Memory B cell (primary cell): ENCODE measurements around the gene SESN1.

Experiments used
- ATAC-seq: fragments of 150-1000 bp; cut with Tn5 transposase; 2 replicates; pipeline ENCODE4 v1.10.0; 2021; ENCODE audit warnings: low read depth, mild to moderate bottlenecking, moderate library complexity
- DNase-seq, 2 donors: peaks; one replicate each; pipeline ENCODE4 v3.0.0; 2022; ENCODE audit warnings: low spot score in 2 of 2
- H3K27ac Mint-ChIP-seq: one replicate; pipeline ENCODE4 v1.8.0; 2022; ENCODE audit warnings: mild to moderate bottlenecking, moderate library complexity, mixed read lengths
- H3K27me3 Mint-ChIP-seq: one replicate; pipeline ENCODE4 v1.8.0; 2022; ENCODE audit warnings: mixed read lengths
- H3K36me3 Mint-ChIP-seq: one replicate; pipeline ENCODE4 v1.8.0; 2022; ENCODE audit warnings: mild to moderate bottlenecking, mixed read lengths
- H3K4me1 Mint-ChIP-seq: one replicate; pipeline ENCODE4 v1.8.0; 2022; ENCODE audit warnings: mixed read lengths
- H3K4me3 Mint-ChIP-seq: one replicate; pipeline ENCODE4 v1.8.0; 2022; ENCODE audit warnings: mild to moderate bottlenecking, moderate library complexity, mixed read lengths
- H3K9me3 Mint-ChIP-seq: one replicate; pipeline ENCODE4 v1.8.0; 2022; ENCODE audit warnings: mixed read lengths

Gene SESN1

DNA sequence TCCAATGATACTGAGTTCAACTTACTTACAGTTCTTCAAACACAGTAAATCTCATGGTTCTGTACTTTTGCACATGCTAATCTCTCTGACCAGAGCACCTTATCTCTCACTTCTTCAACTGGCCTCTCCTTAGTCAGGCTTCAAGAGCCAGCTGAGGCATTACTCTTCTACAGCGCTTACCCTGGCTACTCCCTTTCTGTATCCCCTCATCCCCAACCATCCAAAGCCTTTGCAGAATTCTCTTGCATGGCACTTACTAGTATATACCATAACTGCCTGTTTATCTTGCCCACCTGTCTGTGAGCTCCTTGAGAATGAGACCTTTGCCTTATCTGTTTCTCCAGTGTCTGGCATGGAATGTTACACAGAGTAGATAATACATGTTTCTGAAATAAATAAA lies 49.2 kb downstream of the SESN1 start:
- H3K36me3 Mint-ChIP-seq, result peaks cover 4% of the 10 kb centered on the region
- DNase-seq, result no peak
- H3K4me3 Mint-ChIP-seq, result no peak overlapping the region
- peaks cover 2% of the 10 kb centered on the region for H3K9me3 Mint-ChIP-seq
- H3K27me3 Mint-ChIP-seq, result no peaks in the 10 kb centered on the region
- H3K4me1 Mint-ChIP-seq, result peaks cover under 1% of the 10 kb centered on the region
- ATAC-seq, result no peak
- H3K27ac Mint-ChIP-seq, result no peak overlapping the region

DNA sequence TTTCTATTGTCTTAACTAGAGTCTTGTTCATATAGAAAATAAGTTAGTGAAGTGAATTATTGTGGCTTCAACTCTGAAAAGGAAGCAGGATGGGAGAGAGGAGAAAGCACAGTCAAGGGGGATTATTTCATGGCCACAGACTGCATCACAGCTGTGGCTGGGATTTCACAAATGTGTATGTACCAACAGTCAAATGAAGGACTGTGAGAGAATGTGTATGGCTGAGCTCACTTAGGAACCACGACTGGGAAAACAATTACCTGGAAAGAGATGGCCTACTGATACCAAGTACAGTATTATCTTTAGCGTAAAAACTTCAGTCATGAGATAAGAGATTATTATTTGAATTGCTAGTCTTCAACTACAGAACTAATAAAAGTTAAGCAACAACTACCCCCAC lies 54.9 kb downstream of the SESN1 start:
- Mint-ChIP-seq H3K36me3 (no peaks in the 10 kb centered on the region), H3K27ac (no peak overlapping the region), H3K27me3 (no peaks in the 10 kb centered on the region), H3K4me1 (peaks cover 9% of the 10 kb centered on the region), H3K4me3 (no peak overlapping the region), H3K9me3 (no peaks in the 10 kb centered on the region)
- DNase-seq (no peak), ATAC-seq (no peak)

DNA sequence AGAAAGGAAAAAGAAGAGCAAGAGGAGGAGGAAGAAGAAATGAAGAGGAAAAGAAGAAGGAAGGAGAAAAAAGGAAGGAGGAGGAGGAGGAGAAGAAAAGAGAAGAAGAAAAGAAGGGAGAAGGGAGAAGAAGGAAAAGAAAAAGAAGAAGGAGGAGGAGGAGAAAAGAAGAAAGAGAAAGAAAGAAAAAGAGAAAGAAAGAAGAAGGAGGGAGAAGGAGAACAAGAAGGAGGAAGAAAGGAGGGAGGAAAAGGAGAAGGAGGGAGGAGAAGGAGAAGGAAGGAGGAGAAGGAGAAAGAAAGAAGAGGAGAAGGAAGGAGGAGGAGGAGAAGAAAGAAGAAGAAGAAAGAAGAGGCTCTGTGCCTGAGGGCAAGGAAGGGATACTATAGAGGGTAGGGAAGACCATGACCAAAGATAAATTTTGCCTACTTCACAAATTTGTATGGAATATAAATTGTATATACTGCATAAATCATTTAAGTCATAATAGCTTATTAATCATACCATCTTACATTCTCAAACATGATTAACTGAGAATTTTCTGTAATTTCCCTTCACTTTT lies 55.7 kb downstream of the SESN1 start:
- no peak overlapping the region for H3K4me3 Mint-ChIP-seq
- H3K36me3 Mint-ChIP-seq, result no peaks in the 10 kb centered on the region
- no peaks in the 10 kb centered on the region for H3K27me3 Mint-ChIP-seq
- ATAC-seq (no peak), DNase-seq (no peak)
- no peak overlapping the region for H3K27ac Mint-ChIP-seq
- H3K9me3 Mint-ChIP-seq, result no peaks in the 10 kb centered on the region
- H3K4me1 Mint-ChIP-seq, result peaks cover 9% of the 10 kb centered on the region

DNA sequence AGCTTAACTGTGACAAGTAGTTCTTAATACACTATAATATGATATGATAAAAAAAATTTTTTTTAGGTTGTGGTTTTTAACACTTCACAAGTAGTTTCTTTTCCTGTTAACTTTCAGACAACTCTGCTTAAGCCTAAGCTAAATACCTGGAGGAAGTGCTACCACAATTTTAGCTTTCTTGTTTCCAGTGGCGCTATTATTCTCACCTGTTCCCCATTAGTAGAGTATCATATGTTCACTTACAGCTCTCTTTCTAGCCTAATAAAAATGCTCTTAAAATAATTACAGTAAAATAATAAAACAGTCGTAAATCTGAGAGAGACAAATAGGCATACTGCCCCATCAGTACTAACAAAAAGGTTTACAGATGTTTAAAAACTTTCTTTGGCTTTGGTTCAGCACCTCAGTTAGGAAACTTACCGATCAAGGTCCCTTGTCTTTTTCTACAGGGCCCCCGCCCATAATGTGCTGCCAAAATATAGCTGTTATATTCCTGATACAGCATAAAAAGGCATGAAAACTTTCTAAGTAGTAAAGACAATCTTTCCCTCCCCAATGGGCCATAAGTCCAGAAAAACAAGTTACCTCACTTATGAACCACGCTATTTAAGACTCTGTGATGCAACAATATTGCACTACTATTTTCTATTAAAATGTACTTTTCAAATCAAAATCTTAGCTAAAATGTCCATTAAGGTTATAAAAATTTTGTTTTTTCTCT lies 57.9 kb downstream of the SESN1 start:
- Mint-ChIP-seq H3K27ac (no peak overlapping the region), H3K36me3 (peaks cover 3% of the 10 kb centered on the region), H3K9me3 (no peaks in the 10 kb centered on the region), H3K4me1 (peaks cover 13% of the 10 kb centered on the region), H3K4me3 (no peak overlapping the region), H3K27me3 (no peaks in the 10 kb centered on the region)
- no peak for DNase-seq
- no peak for ATAC-seq

DNA sequence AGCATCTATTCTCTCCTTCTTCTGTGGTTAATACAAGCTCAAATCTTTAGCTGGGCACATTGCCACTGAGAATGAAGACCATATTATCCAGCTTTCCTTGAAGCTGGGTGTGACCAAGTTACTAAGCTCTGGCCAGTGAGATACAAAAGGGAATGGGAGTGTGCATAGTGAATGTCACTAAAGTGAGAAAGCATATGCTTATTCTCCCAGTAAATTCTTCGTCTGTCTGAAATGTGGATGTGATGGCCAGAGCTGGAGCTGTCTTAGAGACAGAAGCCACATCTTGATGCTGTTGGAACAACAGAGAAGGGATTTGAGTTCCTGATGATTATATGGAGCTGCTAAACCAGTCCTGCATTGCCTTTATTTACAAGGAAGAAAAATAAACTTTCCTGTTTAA lies 60.1 kb downstream of the SESN1 start:
- no peak overlapping the region for H3K27ac Mint-ChIP-seq
- H3K27me3 Mint-ChIP-seq, result no peaks in the 10 kb centered on the region
- peaks cover 3% of the 10 kb centered on the region for H3K36me3 Mint-ChIP-seq
- H3K4me1 Mint-ChIP-seq, result peaks cover 10% of the 10 kb centered on the region
- ATAC-seq (no peak), DNase-seq (no peak)
- no peak overlapping the region for H3K4me3 Mint-ChIP-seq
- H3K9me3 Mint-ChIP-seq, result no peaks in the 10 kb centered on the region

DNA sequence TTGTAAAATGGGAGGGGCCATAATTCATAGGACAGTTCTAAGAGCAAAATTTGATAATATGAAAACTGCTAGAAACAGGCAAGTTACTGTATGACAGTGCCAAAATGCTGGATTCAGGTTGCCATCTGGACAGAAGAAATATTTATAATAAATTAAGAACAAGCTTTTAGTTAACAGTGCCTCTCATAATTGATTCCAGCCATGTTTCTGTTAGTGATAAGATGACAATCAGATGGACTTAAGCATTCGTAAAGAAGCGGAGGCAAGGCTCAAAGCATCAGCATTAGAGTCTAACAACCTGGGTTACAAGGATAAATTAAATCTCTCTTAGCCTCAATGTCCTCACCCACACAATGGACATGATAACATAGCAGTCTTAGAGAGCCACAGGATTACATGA lies 61.0 kb downstream of the SESN1 start:
- Mint-ChIP-seq H3K4me1 (peaks cover 6% of the 10 kb centered on the region), H3K27ac (no peak overlapping the region), H3K36me3 (peaks cover 3% of the 10 kb centered on the region), H3K9me3 (no peaks in the 10 kb centered on the region), H3K27me3 (no peaks in the 10 kb centered on the region), H3K4me3 (no peak overlapping the region)
- no peak for DNase-seq
- ATAC-seq, result no peak

DNA sequence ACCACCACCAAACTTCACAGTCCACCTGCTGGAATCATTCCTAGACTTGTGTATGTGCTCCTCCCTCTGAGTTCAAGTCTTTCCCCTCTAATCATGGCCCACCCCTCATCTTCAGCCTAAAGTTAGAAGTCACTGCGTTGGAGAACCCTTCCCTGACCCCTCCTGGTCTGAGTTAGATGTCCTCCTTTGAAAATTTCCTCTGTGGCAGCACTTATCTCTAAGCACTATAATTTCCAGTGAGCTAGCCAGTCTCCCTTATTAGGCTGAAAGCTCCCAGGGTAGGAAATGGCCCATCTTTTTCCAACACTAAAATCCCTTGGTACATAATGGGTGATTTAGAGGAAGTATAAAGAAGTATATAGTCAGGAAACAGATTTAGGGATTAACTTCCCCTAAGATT lies 63.2 kb downstream of the SESN1 start:
- H3K27me3 Mint-ChIP-seq, result no peaks in the 10 kb centered on the region
- peaks cover 5% of the 10 kb centered on the region for H3K4me1 Mint-ChIP-seq
- no peaks in the 10 kb centered on the region for H3K9me3 Mint-ChIP-seq
- DNase-seq, result no peak
- ATAC-seq, result no peak
- H3K4me3 Mint-ChIP-seq, result no peak overlapping the region
- H3K36me3 Mint-ChIP-seq, result peaks cover 3% of the 10 kb centered on the region
- H3K27ac Mint-ChIP-seq, result no peak overlapping the region

DNA sequence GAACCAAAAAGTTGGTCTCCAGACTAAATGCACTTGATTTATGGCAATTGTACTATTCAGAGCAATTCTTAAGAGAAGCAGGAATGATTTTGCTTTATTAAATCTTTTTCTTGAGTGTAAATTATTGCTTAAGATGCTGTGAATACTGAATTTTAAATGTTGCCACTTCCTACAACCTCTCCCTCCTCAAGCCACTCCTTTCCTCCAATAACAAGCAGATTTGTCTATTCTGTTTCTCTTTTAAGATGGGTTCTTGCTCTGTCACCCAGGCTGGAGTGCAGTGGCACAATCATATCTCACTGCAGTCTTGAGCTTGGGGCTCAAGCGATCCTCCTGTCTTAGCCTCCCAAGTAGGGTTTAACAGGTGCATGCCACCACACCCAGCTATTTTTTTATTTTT lies 65.3 kb downstream of the SESN1 start:
- Mint-ChIP-seq H3K27me3 (no peaks in the 10 kb centered on the region), H3K4me1 (peaks cover 9% of the 10 kb centered on the region), H3K36me3 (peaks cover 5% of the 10 kb centered on the region), H3K4me3 (no peak overlapping the region), H3K9me3 (peaks cover 1% of the 10 kb centered on the region), H3K27ac (no peak overlapping the region)
- DNase-seq (no peak), ATAC-seq (no peak)

DNA sequence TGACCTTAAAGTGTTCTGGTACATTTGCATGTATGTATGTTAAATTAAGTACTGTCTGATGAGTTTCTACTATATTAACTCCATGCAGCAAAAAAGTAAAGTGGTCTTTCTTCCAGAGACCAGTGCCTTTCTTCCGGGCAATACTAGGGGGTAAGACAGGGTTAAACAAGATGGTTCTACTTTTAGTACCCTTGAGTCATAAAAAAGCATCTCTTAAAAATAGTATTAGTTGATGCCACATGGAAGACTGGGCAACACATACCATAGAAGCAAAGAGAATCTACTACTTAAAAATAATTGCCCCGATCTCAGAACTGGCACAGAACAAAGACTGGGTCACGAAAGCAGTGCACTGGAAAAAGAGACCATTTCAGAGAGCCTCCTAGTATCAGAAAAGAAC lies 66.2 kb downstream of the SESN1 start:
- Mint-ChIP-seq H3K27me3 (no peaks in the 10 kb centered on the region), H3K9me3 (peaks cover 1% of the 10 kb centered on the region), H3K36me3 (peaks cover 5% of the 10 kb centered on the region), H3K27ac (no peak overlapping the region), H3K4me3 (no peak overlapping the region), H3K4me1 (peaks cover 8% of the 10 kb centered on the region)
- ATAC-seq (no peak), DNase-seq (no peak)

DNA sequence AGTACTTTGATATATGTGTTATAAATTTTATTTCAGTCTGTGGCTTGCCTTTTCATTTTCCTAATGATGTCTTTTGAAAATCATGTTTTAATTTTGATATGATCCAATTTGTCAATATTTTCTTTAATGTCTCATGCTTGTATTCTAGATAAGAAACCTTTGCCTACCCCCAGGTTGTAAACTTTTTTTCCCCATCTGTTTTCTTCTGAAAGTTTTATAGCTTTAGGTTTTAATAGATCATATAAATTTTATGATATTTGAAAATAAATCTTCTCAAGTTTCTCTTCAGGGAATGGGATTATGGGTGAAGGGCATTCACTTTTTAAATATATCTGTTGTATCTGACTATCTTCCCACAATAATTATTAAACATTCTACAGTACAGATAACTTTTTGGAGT lies 66.7 kb downstream of the SESN1 start:
- ATAC-seq (no peak), DNase-seq (no peak)
- Mint-ChIP-seq H3K4me1 (peaks cover 8% of the 10 kb centered on the region), H3K9me3 (peaks cover 1% of the 10 kb centered on the region), H3K4me3 (no peak overlapping the region), H3K36me3 (peaks cover 3% of the 10 kb centered on the region), H3K27me3 (no peaks in the 10 kb centered on the region), H3K27ac (no peak overlapping the region)

DNA sequence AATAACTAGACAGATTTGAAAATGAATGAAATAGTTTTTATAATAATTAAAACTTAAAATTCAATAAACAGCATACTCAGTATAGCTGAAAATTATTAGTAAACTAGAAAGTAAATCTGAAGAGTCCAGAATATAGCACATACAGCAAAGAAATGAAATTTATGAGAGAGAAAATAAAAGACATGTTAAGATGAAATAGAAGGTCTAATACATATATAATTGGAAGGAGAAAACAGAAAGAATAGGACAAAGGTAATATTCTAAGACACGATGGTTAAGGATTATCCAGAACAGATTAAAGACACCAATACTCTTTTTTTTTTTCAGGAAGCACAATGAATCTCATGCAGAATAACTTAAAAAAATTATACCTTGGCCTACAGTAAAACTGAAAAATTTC lies 69.0 kb downstream of the SESN1 start:
- DNase-seq (no peak), ATAC-seq (no peak)
- Mint-ChIP-seq H3K4me3 (no peak overlapping the region), H3K27me3 (no peaks in the 10 kb centered on the region), H3K9me3 (peaks cover 1% of the 10 kb centered on the region), H3K4me1 (peaks cover 10% of the 10 kb centered on the region), H3K36me3 (peaks cover 2% of the 10 kb centered on the region), H3K27ac (no peak overlapping the region)

DNA sequence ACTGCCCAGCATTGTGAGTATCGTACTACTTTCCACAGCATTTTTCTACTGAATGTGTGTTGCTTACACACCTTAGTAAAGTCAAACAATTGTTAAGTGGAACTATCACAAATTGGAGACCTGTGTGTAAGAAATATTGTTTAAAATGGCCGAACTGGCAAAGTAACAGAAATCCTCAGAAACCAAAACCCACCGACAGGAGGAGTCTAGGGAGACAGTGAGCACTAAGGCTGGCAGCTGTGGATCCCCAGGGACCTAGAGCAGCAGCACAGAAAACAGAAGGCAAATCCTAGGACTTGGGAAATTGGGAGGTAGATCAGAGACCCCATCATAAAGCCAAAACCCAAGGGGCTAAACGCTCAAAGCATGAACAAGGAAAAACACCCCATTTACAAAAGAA lies 69.9 kb downstream of the SESN1 start:
- peaks cover 2% of the 10 kb centered on the region for H3K36me3 Mint-ChIP-seq
- no peak overlapping the region for H3K27ac Mint-ChIP-seq
- H3K9me3 Mint-ChIP-seq, result peaks cover 1% of the 10 kb centered on the region
- ATAC-seq (no peak), DNase-seq (no peak)
- no peaks in the 10 kb centered on the region for H3K27me3 Mint-ChIP-seq
- H3K4me1 Mint-ChIP-seq, result peaks cover 10% of the 10 kb centered on the region
- H3K4me3 Mint-ChIP-seq, result no peak overlapping the region

DNA sequence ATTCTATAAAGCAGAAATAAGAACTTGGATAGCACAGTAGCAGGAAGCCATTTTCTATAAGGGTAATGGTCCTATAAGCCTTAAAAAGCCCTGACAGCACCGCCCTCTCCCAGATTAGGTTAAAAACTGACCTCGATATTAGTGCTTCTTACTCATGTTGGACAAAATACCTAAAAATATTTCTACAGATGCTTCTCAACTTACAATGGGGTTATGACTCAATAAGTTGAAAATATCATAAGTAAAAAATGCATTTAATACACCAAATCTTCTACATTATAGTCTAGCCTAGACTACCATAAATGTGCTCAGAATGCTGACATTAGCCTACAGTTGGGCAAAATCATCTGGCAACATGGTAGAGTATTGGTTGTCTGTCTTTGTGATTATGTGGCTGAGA lies 70.3 kb downstream of the SESN1 start:
- Mint-ChIP-seq H3K36me3 (peaks cover 2% of the 10 kb centered on the region), H3K9me3 (peaks cover 1% of the 10 kb centered on the region), H3K27ac (no peak overlapping the region), H3K4me1 (peaks cover 10% of the 10 kb centered on the region), H3K27me3 (no peaks in the 10 kb centered on the region), H3K4me3 (no peak overlapping the region)
- DNase-seq (no peak), ATAC-seq (no peak)

DNA sequence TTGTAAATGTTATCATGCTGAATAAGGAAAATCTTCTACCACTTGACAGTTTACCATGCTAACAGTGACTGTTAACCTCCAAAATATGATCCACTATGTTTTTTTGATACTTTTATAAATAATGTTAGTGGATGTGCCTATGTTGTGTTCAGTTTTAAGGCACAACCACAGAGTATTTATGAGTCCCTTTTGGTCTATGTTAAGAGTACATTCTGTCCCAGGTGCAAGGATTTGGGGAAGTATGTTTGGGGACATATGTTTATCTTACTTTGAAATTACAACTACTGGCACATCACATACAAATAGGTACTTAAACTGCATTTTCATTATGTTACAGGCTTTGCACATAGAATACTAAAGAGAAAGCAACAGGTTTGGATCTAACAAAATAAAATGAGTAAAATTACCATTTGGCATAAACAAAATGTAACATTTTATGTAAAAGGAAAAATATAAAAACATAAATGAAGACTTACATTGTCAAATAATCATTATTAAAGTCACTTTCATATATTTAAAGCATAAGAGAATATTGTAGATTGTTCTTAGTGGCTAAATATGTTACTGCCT lies 71.2 kb downstream of the SESN1 start:
- peaks cover 12% of the 10 kb centered on the region for H3K4me1 Mint-ChIP-seq
- peaks cover 1% of the 10 kb centered on the region for H3K9me3 Mint-ChIP-seq
- peaks cover 2% of the 10 kb centered on the region for H3K36me3 Mint-ChIP-seq
- H3K27me3 Mint-ChIP-seq, result no peaks in the 10 kb centered on the region
- DNase-seq (no peak), ATAC-seq (no peak)
- no peak overlapping the region for H3K4me3 Mint-ChIP-seq
- peak overlapping the region; percentile 7 for H3K27ac Mint-ChIP-seq

DNA sequence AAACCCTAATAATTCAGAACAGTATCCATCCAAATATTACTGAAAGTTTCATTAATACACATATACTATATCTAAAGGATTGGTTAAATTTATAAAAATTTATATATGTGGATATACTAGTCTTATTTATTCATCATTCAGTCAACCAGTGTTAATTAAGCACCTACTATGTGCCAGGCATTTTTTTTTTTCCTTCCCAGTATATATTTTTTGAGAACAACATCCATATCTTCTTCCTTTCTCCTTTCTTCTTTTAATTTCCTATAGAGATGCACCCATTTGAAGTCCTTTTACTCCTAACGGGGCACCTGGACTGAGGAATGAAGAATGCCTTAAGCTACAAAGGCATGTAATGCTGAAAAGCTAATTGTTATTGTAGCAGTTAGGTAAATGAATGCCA lies 72.8 kb downstream of the SESN1 start:
- no peak for ATAC-seq
- Mint-ChIP-seq H3K9me3 (peaks cover 1% of the 10 kb centered on the region), H3K36me3 (peaks cover 2% of the 10 kb centered on the region), H3K27me3 (no peaks in the 10 kb centered on the region), H3K27ac (no peak overlapping the region), H3K4me1 (peaks cover 12% of the 10 kb centered on the region), H3K4me3 (no peak overlapping the region)
- DNase-seq, result no peak
